ENCODE data around the gene STX2.

STX2 gene

GRCh38 chr12:130778776-130779175, 60.3 kb downstream of the STX2 start:
- Histone ChIP-seq H3K4me1 (ENCODE audit: insufficient read depth, low read length) (peaks cover 4% of the 10 kb centered on the region), H2AFZ (ENCODE audit: low read depth, low read length) (no peak overlapping the region), H3K36me3 (ENCODE audit: insufficient read depth, low read length) (no peaks in the 10 kb centered on the region), H3K4me3 (ENCODE audit: low read length) (no peak overlapping the region), H3K9me3 (ENCODE audit: low read length) (no peaks in the 10 kb centered on the region), H3K27me3 (ENCODE audit: insufficient read depth, low read length) (no peaks in the 10 kb centered on the region)

GRCh38 chr12:130776857-130777339, 62.2 kb downstream of the STX2 start:
- H3K36me3 ChIP-seq (ENCODE audit: insufficient read depth, low read length) = no peaks in the 10 kb centered on the region
- peaks cover 4% of the 10 kb centered on the region for H3K4me1 ChIP-seq (ENCODE audit: insufficient read depth, low read length)
- H3K27me3 ChIP-seq (ENCODE audit: insufficient read depth, low read length) = no peaks in the 10 kb centered on the region
- no peaks in the 10 kb centered on the region for H3K9me3 ChIP-seq (ENCODE audit: low read length)
- peak overlapping the region; percentile 63 for H2AFZ ChIP-seq (ENCODE audit: low read depth, low read length)
- H3K4me3 ChIP-seq (ENCODE audit: low read length) = peak overlapping the region; percentile 55

GRCh38 chr12:130775953-130776856, 62.8 kb downstream of the STX2 start:
- no peaks in the 10 kb centered on the region for H3K9me3 ChIP-seq (ENCODE audit: low read length)
- H3K4me3 ChIP-seq (ENCODE audit: low read length) = peak overlapping the region; percentile 55
- no peaks in the 10 kb centered on the region for H3K36me3 ChIP-seq (ENCODE audit: insufficient read depth, low read length)

GRCh38 chr12:130770413-130771028, 68.5 kb downstream of the STX2 start:
- H3K9me3 ChIP-seq (ENCODE audit: low read length) = no peaks in the 10 kb centered on the region
- no peaks in the 10 kb centered on the region for H3K27me3 ChIP-seq (ENCODE audit: insufficient read depth, low read length)
- H3K4me3 ChIP-seq (ENCODE audit: low read length) = no peak overlapping the region
- H3K4me1 ChIP-seq (ENCODE audit: insufficient read depth, low read length) = no peaks in the 10 kb centered on the region
- H3K36me3 ChIP-seq (ENCODE audit: insufficient read depth, low read length) = no peaks in the 10 kb centered on the region
- no peak overlapping the region for H2AFZ ChIP-seq (ENCODE audit: low read depth, low read length)

More at GRCh38 chr12:130775953-130776856, 62.8 kb downstream of the STX2 start:
- Histone ChIP-seq H3K27me3 (ENCODE audit: insufficient read depth, low read length) (no peaks in the 10 kb centered on the region), H3K4me1 (ENCODE audit: insufficient read depth, low read length) (peaks cover 4% of the 10 kb centered on the region), H2AFZ (ENCODE audit: low read depth, low read length) (peak overlapping the region; percentile 63)

- H3K36me3 ChIP-seq (ENCODE audit: insufficient read depth, low read length) = no peaks in the 10 kb centered on the region
- no peaks in the 10 kb centered on the region for H3K27me3 ChIP-seq (ENCODE audit: insufficient read depth, low read length)
- no peak overlapping the region for H2AFZ ChIP-seq (ENCODE audit: low read depth, low read length)
- H3K4me1 ChIP-seq (ENCODE audit: insufficient read depth, low read length) = no peaks in the 10 kb centered on the region
- no peaks in the 10 kb centered on the region for H3K9me3 ChIP-seq (ENCODE audit: low read length)
- H3K4me3 ChIP-seq (ENCODE audit: low read length) = no peak overlapping the region
These were observed 70.9 kb downstream of the STX2 start for GRCh38 chr12:130768120-130768519.

- no peaks in the 10 kb centered on the region for H3K36me3 ChIP-seq (ENCODE audit: insufficient read depth, low read length)
These were observed 72.6 kb downstream of the STX2 start for GRCh38 chr12:130766470-130766869.

GRCh38 chr12:130765186-130765659, 73.8 kb downstream of the STX2 start:
- no peak overlapping the region for H2AFZ ChIP-seq (ENCODE audit: low read depth, low read length)
- H3K4me1 ChIP-seq (ENCODE audit: insufficient read depth, low read length) = no peaks in the 10 kb centered on the region
- H3K4me3 ChIP-seq (ENCODE audit: low read length) = no peak overlapping the region

More at GRCh38 chr12:130766470-130766869, 72.6 kb downstream of the STX2 start:
- no peaks in the 10 kb centered on the region for H3K9me3 ChIP-seq (ENCODE audit: low read length)
- no peaks in the 10 kb centered on the region for H3K4me1 ChIP-seq (ENCODE audit: insufficient read depth, low read length)
- no peaks in the 10 kb centered on the region for H3K27me3 ChIP-seq (ENCODE audit: insufficient read depth, low read length)
- no peak overlapping the region for H3K4me3 ChIP-seq (ENCODE audit: low read length)
- no peak overlapping the region for H2AFZ ChIP-seq (ENCODE audit: low read depth, low read length)

GRCh38 chr12:130764475-130765185, 74.4 kb downstream of the STX2 start:
- Histone ChIP-seq H3K4me1 (ENCODE audit: insufficient read depth, low read length) (no peaks in the 10 kb centered on the region), H2AFZ (ENCODE audit: low read depth, low read length) (no peak overlapping the region), H3K9me3 (ENCODE audit: low read length) (no peaks in the 10 kb centered on the region), H3K27me3 (ENCODE audit: insufficient read depth, low read length) (no peaks in the 10 kb centered on the region), H3K36me3 (ENCODE audit: insufficient read depth, low read length) (no peaks in the 10 kb centered on the region), H3K4me3 (ENCODE audit: low read length) (no peak overlapping the region)

More at GRCh38 chr12:130765186-130765659, 73.8 kb downstream of the STX2 start:
- no peaks in the 10 kb centered on the region for H3K27me3 ChIP-seq (ENCODE audit: insufficient read depth, low read length)
- no peaks in the 10 kb centered on the region for H3K36me3 ChIP-seq (ENCODE audit: insufficient read depth, low read length)
- H3K9me3 ChIP-seq (ENCODE audit: low read length) = no peaks in the 10 kb centered on the region

- Histone ChIP-seq H3K36me3 (ENCODE audit: insufficient read depth, low read length) (no peaks in the 10 kb centered on the region), H3K4me1 (ENCODE audit: insufficient read depth, low read length) (no peaks in the 10 kb centered on the region), H3K9me3 (ENCODE audit: low read length) (no peaks in the 10 kb centered on the region), H2AFZ (ENCODE audit: low read depth, low read length) (no peak overlapping the region), H3K27me3 (ENCODE audit: insufficient read depth, low read length) (no peaks in the 10 kb centered on the region), H3K4me3 (ENCODE audit: low read length) (no peak overlapping the region)
These were observed 75.0 kb downstream of the STX2 start for GRCh38 chr12:130764073-130764472.

- Histone ChIP-seq H3K9me3 (ENCODE audit: low read length) (no peaks in the 10 kb centered on the region), H2AFZ (ENCODE audit: low read depth, low read length) (no peak overlapping the region), H3K4me3 (ENCODE audit: low read length) (no peak overlapping the region), H3K4me1 (ENCODE audit: insufficient read depth, low read length) (no peaks in the 10 kb centered on the region), H3K27me3 (ENCODE audit: insufficient read depth, low read length) (no peaks in the 10 kb centered on the region), H3K36me3 (ENCODE audit: insufficient read depth, low read length) (no peaks in the 10 kb centered on the region)
These were observed 76.8 kb downstream of the STX2 start for GRCh38 chr12:130762319-130762675.

- no peaks in the 10 kb centered on the region for H3K36me3 ChIP-seq (ENCODE audit: insufficient read depth, low read length)
- H3K27me3 ChIP-seq (ENCODE audit: insufficient read depth, low read length) = no peaks in the 10 kb centered on the region
- no peaks in the 10 kb centered on the region for H3K4me1 ChIP-seq (ENCODE audit: insufficient read depth, low read length)
- no peak overlapping the region for H3K4me3 ChIP-seq (ENCODE audit: low read length)
- H2AFZ ChIP-seq (ENCODE audit: low read depth, low read length) = no peak overlapping the region
- no peaks in the 10 kb centered on the region for H3K9me3 ChIP-seq (ENCODE audit: low read length)
These were observed 77.3 kb downstream of the STX2 start for GRCh38 chr12:130761537-130762318.

GRCh38 chr12:130754234-130754901, 84.7 kb downstream of the STX2 start:
- no peaks in the 10 kb centered on the region for H3K27me3 ChIP-seq (ENCODE audit: insufficient read depth, low read length)
- H2AFZ ChIP-seq (ENCODE audit: low read depth, low read length) = no peak overlapping the region
- H3K4me3 ChIP-seq (ENCODE audit: low read length) = no peak overlapping the region
- H3K36me3 ChIP-seq (ENCODE audit: insufficient read depth, low read length) = no peaks in the 10 kb centered on the region
- peaks cover 8% of the 10 kb centered on the region for H3K4me1 ChIP-seq (ENCODE audit: insufficient read depth, low read length)
- H3K9me3 ChIP-seq (ENCODE audit: low read length) = no peaks in the 10 kb centered on the region
